Measurements from ENCODE around the gene TNFRSF4.

DNA sequence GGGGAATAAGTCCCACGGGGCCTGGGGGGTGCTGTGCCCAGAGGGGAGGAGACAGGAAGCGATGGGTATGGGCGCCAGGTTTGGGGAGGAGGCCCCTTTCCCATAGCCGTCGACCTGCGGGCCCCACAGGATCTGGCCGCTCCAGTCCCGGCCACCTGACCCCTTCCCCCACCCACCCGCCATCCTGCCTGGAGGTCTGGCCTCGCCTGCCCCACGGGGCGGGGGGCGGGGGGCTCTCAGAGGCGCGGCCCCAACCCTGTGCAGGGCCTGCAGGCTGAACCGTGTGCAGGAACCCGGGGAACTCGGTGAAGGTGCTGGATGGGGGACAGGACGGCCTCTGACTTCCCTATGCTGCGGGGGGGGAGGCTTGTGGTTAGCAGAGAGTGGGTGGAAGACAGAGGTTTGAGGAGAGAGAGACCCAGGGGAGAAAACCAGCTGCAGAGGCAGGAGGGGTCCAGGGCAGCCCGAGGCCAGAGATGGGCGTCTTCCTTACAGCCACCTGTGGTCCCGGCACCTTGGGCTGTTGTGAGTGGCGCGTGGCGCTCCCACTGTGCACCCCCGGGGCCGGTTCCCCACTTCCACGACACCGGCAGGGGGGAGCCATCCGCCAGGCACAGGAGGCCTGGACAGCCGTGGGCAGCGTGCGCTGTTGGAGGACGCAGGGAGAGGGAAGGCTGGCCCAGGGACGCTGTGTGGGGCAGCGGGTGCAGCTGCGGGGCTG lies 5.1 kb downstream of the TNFRSF4 start:
- TF ChIP-seq, protein P1, sequence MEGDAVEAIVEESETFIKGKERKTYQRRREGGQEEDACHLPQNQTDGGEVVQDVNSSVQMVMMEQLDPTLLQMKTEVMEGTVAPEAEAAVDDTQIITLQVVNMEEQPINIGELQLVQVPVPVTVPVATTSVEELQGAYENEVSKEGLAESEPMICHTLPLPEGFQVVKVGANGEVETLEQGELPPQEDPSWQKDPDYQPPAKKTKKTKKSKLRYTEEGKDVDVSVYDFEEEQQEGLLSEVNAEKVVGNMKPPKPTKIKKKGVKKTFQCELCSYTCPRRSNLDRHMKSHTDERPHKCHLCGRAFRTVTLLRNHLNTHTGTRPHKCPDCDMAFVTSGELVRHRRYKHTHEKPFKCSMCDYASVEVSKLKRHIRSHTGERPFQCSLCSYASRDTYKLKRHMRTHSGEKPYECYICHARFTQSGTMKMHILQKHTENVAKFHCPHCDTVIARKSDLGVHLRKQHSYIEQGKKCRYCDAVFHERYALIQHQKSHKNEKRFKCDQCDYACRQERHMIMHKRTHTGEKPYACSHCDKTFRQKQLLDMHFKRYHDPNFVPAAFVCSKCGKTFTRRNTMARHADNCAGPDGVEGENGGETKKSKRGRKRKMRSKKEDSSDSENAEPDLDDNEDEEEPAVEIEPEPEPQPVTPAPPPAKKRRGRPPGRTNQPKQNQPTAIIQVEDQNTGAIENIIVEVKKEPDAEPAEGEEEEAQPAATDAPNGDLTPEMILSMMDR (conservative IDR thresholded peaks at IDR 0.05 in 1 of 2, IDR thresholded peaks at IDR 0.05 in 1 of 2; ENCODE audit: extremely low read depth in 1 of 2, insufficient read depth in 1 of 2, low read depth in 1 of 2, low read length in 2 of 2) = no peak
- TF ChIP-seq EZH2 (IDR thresholded peaks at IDR 0.05; ENCODE audit: borderline replicate concordance, low read length) = no peak
